ENCODE measurements around the gene KANK2.
"Not testable (repeated sequence)": the region's sequence is repeated elsewhere in the genome, so short reads cannot be mapped to it uniquely, and the experiment has no call there.

Gene KANK2

DNA sequence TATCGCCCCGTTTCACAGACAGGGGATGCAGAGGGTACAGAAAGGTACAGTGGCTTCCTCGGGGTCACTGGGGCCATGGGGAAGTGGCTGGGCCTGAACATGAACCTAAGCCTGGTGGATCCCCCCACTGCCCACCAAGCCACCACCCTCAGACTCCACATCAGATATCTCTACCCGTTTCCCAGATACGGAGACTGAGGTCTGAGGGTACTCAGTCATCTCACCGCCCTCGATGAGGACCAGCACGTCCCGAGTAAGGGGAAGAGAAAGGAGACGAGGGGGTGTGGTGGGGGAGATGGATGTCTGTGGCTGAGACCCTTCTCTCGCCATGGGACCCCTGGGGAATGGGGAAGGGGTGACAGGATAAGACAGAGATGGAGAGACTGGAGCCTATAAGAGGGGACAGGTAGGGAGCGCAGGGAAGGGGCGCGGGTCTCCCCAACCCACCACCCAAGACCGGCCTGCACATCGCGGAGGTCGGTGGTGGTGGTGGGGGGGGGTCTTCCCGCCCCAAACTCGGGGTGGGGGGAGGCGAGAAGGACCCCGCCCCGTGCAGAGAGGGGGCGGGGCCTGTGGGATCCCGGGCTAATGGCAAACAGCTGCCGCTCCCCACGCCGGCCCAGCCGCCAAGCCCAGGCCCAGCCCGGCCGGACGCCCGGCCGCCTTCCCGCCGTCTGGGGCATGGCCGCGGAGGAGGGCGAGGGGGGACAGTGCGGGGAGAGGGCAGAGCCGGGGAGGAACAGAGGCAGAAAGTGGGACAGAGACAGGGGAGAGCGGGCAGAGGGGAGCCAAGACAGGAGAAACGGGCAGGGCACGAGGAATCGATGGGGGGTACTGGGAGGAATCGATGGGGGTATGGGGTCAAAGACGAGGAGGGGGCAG lies 698 bp downstream of the KANK2 start:
- peak; percentile 85 for DNase-seq (ENCODE audit: low spot score)

- DNase-seq (ENCODE audit: low spot score): no peak
These were observed 1.7 kb downstream of the KANK2 start for GRCh38 chr19:11195681-11196080.

DNA sequence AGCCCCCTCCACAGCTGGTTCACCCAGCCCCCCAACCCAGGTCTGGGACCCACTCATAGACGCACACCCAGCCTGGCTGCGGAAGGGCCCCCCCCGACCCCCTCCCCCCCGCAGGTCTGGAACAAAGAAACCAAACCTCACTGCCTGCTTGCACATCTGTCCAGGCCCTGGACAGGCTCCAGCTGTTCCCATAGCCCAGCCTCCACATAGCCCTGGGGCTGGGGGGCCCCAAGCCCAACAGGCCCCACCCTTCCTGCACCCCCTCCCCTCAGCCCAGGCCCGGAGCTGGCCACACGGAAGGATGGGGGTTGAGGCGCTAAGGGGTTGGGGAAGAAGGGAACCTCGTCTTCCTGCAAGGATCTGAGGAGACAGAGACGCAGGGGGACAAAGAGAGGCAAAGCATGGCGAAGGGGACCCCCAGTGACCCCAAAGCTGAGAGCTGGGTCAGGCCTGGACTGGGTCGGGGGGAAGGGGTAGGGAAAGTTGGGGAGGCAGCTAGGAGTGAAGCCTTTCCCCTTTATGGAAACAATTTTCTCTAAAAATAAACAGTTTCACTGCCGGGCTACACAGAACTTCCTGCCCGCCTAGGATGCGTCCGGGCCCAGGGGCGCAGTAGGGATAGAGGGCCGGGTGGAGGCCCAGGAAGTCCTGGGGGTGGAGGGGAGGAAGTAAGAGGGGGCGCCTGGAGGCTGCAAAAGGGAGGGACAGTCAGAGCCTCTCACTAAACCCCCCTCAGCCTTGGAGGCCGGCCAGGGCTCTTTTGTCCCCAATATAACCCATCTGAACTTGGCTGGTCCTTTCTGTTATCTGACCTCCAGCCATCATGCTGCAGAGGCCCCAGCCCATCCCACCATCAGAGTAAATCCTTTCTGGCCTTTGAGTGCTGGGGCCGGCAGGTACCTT lies 2.4 kb downstream of the KANK2 start:
- peak; percentile 53 for DNase-seq (ENCODE audit: low spot score)

DNA sequence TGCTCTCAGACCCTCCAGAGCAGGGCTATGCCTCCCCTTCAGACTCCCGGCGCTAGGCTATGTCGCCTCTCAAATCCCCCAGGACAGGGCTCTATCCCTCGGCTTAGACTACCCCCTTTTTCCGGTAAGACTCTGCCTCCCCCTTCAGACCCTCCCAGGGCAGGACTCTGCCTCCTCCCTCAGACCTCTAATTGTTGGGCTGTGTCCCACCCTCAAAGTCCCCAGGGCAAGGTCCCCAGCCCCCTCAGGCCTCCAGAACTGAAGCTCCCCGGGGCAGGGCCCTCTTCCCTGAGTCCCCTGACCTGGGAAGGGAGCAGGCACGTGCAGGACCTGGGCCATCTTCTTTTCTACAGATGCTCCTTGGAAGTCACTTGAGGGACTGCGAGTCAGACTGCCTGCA lies 3.2 kb downstream of the KANK2 start:
- no peak for DNase-seq (ENCODE audit: low spot score)

DNA sequence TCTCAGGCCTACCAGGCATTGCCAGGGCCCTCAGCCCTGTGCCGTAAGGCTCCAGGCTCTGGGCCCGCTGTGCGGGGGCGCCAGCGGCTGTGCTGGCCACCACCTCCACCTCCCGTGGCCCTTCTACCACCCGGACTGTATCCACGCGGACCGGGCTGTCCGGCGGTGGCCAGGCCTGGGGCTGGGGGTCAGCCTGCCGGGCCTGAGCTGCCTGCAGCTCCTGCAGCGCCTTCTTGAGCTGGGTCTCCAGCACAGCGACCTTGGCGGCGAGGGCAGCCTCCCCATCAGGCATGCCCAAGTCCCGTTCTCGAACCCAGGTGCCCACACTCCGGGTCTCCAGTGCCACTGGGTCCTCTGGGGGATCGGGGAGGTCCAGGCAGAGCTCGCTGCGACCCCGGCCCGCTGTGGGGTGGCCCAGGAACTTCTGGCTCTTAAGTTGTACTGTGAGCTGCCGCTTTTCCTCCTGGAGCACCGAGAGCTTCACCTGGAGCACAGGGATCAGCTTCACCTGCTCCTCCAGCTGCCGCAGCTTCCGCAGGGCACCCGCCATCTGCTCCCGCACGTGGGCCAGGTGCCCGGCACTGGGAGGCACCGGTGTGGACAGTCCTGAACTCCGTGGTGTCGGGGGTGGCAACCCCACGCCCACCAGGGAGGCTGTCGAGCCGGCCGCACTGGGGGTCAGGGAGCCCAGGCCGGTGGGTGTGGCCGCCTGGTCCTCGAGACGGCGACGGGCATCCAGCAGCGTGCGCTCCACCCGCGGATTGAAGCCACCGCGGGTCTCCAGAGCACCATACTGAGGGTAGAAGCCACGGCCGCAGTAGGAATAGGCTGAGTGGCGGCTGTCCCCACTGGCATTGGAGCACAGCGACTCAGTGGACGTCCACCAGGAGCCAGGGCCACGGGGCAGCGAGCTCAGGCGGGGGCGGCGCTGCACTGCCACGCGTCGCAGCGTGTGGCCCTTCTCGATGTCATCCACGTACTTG lies 4.1 kb downstream of the KANK2 start:
- DNase-seq (ENCODE audit: low spot score): no peak

DNA sequence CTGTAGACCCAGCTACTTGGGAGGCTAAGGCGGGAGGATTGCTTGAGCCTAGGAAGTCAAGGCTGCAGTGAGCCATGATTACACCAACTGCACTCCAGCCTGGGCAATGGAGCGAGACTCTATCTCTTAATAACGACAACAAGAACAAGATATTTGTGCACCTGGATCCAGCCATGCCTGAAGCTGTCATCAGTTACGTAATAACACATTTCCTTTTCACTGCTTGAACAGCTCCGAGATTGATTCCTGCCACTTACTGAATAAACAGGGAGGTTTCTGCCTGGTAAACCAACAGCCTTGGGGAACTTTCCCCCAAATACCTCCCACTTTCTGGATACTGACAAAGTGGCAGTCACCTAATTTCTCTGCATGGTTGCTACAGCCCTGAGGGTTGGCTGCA lies 5.4 kb downstream of the KANK2 start:
- DNase-seq (ENCODE audit: low spot score): no peak

DNA sequence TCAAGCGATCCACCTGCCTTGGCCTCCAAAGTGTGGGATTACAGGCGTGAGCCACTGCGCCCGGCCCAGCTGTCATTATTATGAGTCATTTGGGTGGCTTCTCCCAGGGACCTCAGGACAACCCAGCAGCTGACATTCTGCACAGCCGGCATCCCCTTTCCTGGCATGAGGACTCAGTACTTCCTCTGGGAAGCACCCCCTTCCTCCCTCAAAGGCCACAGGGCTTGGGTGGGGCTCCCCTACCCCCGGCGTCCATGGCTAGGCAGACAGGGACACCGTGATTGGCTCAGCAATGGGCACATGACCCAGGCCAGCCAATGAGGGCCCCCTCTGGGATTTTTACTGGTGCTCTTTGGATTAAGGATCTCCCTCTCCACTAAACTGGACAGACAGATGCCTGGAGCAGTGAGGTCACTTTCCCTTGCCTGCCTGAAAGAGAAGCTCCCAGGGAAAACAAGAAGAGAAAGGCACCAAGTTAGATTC lies 6.0 kb downstream of the KANK2 start:
- peak; percentile 92 for DNase-seq (ENCODE audit: low spot score)

GRCh38 chr19:11190501-11190900 lies 6.8 kb downstream of the KANK2 start:
- DNase-seq (ENCODE audit: low spot score): no peak

DNA sequence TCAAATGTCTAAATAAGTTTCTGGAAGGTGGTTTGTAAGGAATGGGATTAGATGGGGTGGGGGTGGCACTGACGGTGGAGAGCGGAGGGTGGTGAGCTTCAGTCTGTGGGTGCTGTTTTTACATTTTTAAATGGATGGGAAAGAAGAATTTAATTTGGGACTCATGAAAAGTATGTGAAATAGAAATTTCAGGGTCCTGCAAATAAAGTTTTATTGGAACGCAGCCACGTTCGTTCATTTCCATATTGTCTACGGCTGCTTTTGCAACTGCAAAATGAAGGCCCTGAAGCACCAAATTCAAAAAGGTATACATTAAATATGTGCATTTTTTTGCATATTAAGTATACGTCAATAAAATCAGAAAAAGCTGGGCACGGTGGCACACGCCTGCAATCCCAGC lies 9.9 kb downstream of the KANK2 start:
- no peak for DNase-seq (ENCODE audit: low spot score)

- DNase-seq (ENCODE audit: low spot score): no peak
These were observed 14.4 kb downstream of the KANK2 start for GRCh38 chr19:11182994-11183393.

DNA sequence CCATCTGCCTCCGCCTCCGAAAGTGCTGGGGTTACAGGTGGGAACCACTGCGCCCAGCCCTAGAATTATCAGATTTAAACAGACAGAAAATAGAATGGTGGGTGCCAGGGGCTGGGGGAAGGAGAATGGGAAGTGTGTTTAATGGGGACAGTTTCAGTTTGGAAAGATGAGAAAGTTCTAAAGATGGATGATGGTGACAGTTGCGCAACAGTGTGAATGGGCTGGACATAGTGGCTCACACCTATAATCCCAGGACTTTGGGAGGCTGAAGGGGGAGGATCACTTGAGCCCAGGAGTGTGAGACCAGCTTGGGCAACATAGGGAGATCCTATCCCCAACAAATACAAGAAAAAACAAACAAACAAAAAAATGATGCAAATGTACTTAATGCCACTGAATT lies 15.9 kb downstream of the KANK2 start:
- no peak for DNase-seq (ENCODE audit: low spot score)

- not testable (repeated sequence) for DNase-seq (ENCODE audit: low spot score)
These were observed 16.4 kb downstream of the KANK2 start for GRCh38 chr19:11180975-11181374.

DNA sequence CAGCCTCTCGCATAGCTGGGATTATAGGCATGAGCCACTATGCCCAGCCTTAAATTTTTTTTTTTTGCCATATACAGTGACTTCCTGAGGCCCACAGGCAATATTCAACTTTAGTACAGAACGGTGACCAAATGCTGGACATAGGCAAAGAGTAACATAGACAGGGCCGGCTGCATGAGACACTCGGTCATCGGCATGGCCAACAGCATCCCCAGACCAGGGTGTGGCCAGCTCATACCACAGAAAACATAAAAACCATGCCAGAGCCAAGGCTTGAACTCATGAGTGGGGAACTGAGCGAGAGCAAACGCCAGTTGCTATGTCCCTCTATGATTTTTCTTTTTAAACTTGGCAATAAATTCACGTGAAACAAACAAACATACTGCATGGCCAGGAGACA lies 17.0 kb downstream of the KANK2 start:
- DNase-seq (ENCODE audit: low spot score): peak; percentile 56

- no peak for DNase-seq (ENCODE audit: low spot score)
These were observed 17.5 kb downstream of the KANK2 start for GRCh38 chr19:11179716-11180297.

GRCh38 chr19:11179145-11179465 lies 18.2 kb downstream of the KANK2 start:
- not testable (repeated sequence) for DNase-seq (ENCODE audit: low spot score)

DNA sequence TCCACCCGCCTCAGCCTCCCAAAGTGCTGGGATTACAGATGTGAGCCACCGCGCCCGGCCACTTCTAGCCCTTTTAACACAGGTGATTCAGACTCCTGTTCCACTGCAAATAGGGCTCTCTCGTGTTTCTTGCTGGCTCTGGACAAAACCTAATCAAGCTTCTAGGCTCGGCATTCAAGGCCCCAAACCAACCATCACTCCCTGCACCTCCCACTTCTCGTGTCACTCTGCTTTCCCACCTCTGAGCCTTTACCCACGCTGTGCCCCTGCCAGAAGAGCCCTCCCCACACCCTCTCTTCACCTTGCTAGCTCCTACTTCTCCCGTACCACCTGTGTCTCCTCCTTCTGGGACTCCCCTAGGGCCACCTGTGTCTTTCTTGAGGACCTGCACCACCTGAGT lies 19.8 kb downstream of the KANK2 start:
- DNase-seq (ENCODE audit: low spot score): no peak

DNA sequence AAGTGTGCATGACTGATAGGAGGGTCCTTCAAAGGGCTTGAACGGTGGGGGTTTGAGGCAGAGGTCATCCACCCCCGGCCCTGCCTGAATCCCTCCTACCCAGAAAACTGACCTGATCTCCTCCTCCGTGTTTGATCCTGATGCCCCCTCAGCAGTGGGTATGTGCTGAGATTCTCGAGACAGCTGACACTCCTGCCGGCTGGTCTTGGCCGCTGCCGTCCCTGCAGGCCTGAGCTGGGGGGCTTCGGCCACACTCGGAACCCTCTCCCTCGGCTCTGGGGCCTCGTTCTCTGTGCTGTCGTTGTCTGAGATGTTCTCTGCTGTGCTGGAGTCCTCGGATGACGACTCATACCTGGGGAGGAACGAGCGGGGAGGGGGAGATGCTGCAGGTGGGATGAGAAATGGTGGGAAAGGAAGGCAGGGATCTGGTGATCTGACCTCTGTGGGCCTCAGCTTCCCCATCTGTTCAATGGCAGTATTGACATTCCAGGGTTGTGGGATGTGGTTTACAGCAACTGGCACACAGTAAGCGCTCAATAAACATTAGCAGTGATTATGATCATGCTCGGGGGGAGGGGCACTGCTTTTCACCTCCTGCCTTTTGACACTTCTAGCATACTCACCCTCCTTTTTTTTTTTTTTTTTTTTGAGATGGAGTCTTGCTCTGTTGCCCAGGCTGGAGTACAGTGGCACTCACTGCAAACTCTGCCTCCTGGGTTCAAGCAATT lies 20.7 kb downstream of the KANK2 start:
- DNase-seq (ENCODE audit: low spot score): no peak

DNA sequence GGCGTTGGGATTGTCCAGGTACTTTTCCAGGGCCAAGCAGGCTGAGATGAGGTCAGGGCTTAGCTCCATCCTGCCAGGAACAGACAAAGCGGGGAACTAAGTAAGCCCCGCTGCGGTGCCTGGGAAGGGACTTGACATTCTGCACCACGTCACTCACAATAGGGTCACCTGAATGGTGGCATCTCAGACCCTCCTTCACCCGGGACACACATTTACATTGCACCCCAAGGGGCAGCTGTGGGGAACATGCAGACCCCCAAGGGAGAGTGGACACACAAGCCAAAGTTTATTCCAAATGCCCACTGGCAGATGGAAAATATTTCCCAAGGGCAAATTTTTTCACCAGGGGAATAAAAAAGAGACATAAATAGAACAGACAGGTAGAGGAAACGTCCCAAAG lies 21.4 kb downstream of the KANK2 start:
- no peak for DNase-seq (ENCODE audit: low spot score)

DNA sequence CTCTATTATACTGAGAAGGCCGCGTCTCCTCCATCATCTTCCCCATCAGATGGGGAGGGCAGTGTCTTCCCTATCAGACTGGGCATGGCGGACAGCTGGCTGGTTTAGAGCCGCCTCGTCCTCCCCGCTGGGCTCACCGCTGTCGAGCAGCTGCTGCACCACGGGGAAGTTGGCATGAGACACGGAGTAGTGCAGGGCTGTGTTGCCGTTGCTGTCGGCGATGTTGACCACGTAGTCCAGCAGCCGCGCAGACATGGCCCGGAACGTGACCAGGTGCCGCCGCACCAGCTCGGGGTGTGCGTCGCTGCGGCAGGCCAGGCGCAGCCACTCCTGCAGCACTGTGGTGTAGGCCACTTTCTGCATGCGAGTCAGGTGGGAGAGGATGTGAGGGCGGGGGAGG lies 23.0 kb downstream of the KANK2 start:
- DNase-seq (ENCODE audit: low spot score): no peak

DNA sequence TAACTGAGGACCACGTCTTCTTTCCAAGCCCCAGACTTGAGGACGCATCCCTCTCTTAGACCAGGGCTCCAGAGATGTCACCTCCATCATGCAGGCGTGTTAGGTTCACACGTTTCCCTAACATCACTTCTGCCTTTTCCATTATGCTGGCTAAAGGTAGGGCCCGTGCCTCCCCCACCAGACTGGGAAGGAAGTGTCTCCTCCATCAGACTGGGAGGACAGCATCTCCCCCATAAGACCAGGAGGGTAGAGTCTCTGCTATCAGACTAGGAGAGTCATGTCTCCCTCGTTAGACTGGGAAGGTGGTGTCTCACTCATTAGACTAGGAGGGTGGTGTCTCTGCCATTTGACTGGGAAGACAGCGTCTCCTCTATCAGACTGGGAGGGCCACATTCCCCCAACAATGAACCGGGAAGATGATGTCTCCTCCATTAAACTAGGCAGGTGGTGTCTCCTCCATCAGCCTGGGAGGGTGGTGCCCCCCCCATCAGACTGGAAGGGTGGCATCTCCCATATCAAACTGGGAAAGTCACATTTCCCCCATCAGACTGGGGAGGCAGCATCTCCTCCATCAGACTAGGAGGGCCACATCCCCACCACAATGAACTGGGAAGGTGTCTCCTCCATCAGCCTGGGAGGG lies 23.7 kb downstream of the KANK2 start:
- DNase-seq (ENCODE audit: low spot score): no peak

Data from AG08396 (cell line).